ENCODE measurements around the gene SLC35A2. TPM values are rescaled to one million over a fixed set of nuclear protein-coding genes. Genes with fewer than 3 reads are reported as not detected.
A peak's percentile ranks its signal among the peaks of the same experiment; 100 is the strongest.

The SLC35A2 gene
- total and polyA plus RNA-seq, 3 experiments from 2014 or later, result 13.2 to 27.2 (median 27.1) TPM

DNA sequence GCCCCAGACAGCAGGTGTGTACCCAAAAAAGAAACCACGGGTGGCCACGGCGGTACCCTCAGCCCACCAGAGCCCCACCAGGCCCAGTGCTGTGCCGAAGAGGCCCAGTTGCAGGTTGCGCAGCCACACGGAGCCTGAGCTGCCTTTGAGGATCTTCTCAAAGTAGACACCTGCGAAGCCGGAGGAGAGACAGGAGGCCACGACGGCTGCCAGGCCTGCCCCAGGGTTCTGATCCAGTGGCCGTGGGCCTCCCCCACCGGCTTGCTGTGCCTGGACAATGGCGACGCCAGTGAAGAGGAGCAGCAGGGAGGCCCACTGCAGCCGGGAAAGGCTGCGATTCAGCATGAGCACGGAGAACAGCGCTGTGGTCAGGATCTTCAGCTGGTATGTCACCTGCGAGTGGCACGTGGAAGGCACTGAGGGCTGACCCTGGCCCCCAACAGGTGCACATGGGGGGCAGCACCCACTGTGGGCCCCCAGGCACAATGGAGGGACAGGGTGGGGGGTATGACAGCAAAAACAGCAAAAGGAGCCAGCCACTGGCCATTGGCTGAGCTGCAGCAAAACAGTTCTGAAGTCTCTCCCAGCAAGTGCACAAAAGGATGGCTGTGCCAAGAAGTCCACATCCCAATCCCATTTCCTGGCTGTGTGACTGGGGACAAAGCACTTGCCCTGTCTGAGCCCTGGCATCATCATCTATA is 6.2 kb downstream of the SLC35A2 start:
- ChIA-PET CTCF (no interaction called here), POLR2A (no interaction called here)
- Mint-ChIP-seq H3K27me3 (peaks cover 0 to 6% of the 10 kb centered on the region in 2 donors), H3K36me3 (peaks cover 0 to 62% (median 3%) of the 10 kb centered on the region in 3 donors), H3K27ac (no peak overlapping the region), H3K4me3 (no peak overlapping the region), H3K9me3 (no peaks in the 10 kb centered on the region), H3K4me1 (peaks cover 0 to 2% (median 2%) of the 10 kb centered on the region in 3 donors)
- no peak overlapping the region for H3K4me3 ChIP-seq (ENCODE audit: low read length)
- DNase-seq, result no peak
- no peaks in the 10 kb centered on the region for H3K27me3 ChIP-seq (ENCODE audit: insufficient read depth, low read length, poor library complexity, severe bottlenecking)
- H3K4me1 ChIP-seq (ENCODE audit: insufficient read depth, low read length), result peaks cover 1% of the 10 kb centered on the region
- H3K9me3 ChIP-seq (ENCODE audit: low read length), result no peaks in the 10 kb centered on the region
- H3K27ac ChIP-seq (ENCODE audit: low read depth, low read length), result no peak overlapping the region
- peaks cover 3% of the 10 kb centered on the region for H3K36me3 ChIP-seq (ENCODE audit: insufficient read depth, low read length)

DNA sequence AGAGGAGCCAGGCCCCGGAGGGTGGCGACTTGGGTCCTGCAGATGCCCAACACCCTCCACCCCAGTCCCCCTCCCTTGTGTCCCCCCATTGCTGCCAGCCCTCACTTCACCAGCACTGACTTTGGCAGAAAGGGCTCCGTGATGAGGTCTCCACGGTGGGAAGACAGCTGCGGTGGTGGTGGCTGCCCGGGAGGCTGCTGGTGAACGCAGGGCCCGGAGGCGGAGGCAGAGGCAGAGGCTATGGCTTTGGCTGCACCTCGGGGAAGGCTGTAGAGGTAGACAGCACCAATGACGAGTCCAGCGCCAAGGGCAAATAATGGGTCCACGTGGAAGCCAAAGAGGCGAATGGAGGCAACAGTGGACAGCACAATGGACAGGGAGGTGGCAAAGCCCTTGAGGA is 6.8 kb downstream of the SLC35A2 start:
- Mint-ChIP-seq H3K36me3 (peaks cover 0 to 64% (median 3%) of the 10 kb centered on the region in 3 donors), H3K27ac (no peak overlapping the region), H3K27me3 (peaks cover 0 to 6% of the 10 kb centered on the region in 2 donors), H3K9me3 (no peaks in the 10 kb centered on the region), H3K4me3 (no peak overlapping the region), H3K4me1 (peaks cover 0 to 2% (median 2%) of the 10 kb centered on the region in 3 donors)
- Histone ChIP-seq H3K27ac (ENCODE audit: low read depth, low read length) (no peak overlapping the region), H3K9me3 (ENCODE audit: low read length) (no peaks in the 10 kb centered on the region), H3K36me3 (ENCODE audit: insufficient read depth, low read length) (peaks cover 3% of the 10 kb centered on the region), H3K4me3 (ENCODE audit: low read length) (no peak overlapping the region), H3K27me3 (ENCODE audit: insufficient read depth, low read length, poor library complexity, severe bottlenecking) (no peaks in the 10 kb centered on the region), H3K4me1 (ENCODE audit: insufficient read depth, low read length) (peaks cover 2% of the 10 kb centered on the region)
- POLR2A ChIA-PET, result no interaction called here
- CTCF ChIA-PET, result no interaction called here
- DNase-seq, result no peak

DNA sequence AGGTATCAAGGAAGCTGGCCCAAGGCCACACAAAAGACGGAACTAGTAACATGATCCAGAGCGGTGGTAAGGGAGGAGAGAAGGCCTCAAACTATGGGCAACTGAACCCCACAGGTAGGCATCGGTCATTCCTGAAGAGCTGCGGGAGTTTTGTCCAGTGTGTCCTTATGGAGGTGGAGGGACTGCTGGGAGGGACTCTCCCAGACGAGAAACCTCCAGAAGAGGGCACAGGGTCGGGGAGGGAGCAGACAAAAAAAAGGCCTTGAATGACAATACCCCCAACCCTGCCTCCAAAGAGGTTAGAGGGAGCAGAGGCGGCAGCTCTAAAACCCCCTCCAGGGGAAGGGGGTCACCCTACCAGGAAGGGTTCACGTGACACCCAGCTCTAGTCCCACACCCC is 7.3 kb downstream of the SLC35A2 start:
- POLR2A ChIA-PET, result no interaction called here

DNA sequence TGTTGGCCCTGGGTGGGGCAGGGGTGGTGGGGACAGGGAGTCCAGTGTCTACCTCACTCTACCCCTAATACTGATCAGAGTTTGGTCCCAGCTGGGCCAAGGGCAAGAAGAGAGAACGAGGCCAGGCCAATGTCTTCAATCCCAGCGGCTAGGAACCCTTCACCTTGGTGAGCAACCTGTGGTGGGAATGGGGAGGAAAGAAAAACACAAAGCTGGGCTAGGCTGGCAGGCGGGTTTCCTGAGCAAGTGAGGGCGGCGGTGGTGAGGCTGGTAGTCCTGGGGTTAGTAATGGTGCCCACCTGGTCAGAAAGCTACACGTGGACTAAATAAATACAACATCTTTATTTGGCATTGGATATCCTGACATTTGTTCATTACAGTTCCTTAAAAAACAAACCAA is 8.2 kb downstream of the SLC35A2 start:
- no peak overlapping the region for H3K27ac ChIP-seq (ENCODE audit: low read depth, low read length)
- peaks cover 3% of the 10 kb centered on the region for H3K36me3 ChIP-seq (ENCODE audit: insufficient read depth, low read length)
- CTCF ChIA-PET, result interaction anchor here (0.8 kb wide), 2 partner anchors 9 to 12 kb away, joined by 3 read pairs; no protein-coding TSS in a partner anchor
- DNase-seq, result no peak
- no peaks in the 10 kb centered on the region for H3K9me3 Mint-ChIP-seq
- peak overlapping the region in 1 of 7 donors; percentile 20 for H3K4me3 Mint-ChIP-seq
- H3K4me3 ChIP-seq (ENCODE audit: low read length), result no peak overlapping the region
- POLR2A ChIA-PET, result interaction anchor here (3.1 kb wide), 1 partner anchor 9 kb away, joined by 9 read pairs; no protein-coding TSS in a partner anchor
- peaks cover 3 to 13% (median 5%) of the 10 kb centered on the region in 3 donors for H3K4me1 Mint-ChIP-seq
- H3K27ac Mint-ChIP-seq, result peak overlapping the region in 1 of 8 donors; percentile 67
- peaks cover 0 to 6% of the 10 kb centered on the region in 2 donors for H3K27me3 Mint-ChIP-seq
- H3K36me3 Mint-ChIP-seq, result peaks cover 0 to 58% (median 3%) of the 10 kb centered on the region in 3 donors
- H3K4me1 ChIP-seq (ENCODE audit: insufficient read depth, low read length), result peaks cover 15% of the 10 kb centered on the region
- no peaks in the 10 kb centered on the region for H3K27me3 ChIP-seq (ENCODE audit: insufficient read depth, low read length, poor library complexity, severe bottlenecking)
- no peaks in the 10 kb centered on the region for H3K9me3 ChIP-seq (ENCODE audit: low read length)

More for the DNA sequence above, 7.3 kb downstream of the SLC35A2 start:
- Mint-ChIP-seq H3K27me3 (peaks cover 0 to 6% of the 10 kb centered on the region in 2 donors), H3K4me3 (peak overlapping the region in 1 of 7 donors; percentile 74), H3K9me3 (no peaks in the 10 kb centered on the region), H3K27ac (peak overlapping the region in 2 of 8 donors; percentile 26 to 67), H3K4me1 (peaks cover 0 to 6% (median 2%) of the 10 kb centered on the region in 3 donors), H3K36me3 (peaks cover 0 to 63% (median 3%) of the 10 kb centered on the region in 3 donors)
- no peaks in the 10 kb centered on the region for H3K9me3 ChIP-seq (ENCODE audit: low read length)
- CTCF ChIA-PET, result no interaction called here
- no peaks in the 10 kb centered on the region for H3K27me3 ChIP-seq (ENCODE audit: insufficient read depth, low read length, poor library complexity, severe bottlenecking)
- H3K36me3 ChIP-seq (ENCODE audit: insufficient read depth, low read length), result peaks cover 3% of the 10 kb centered on the region
- H3K27ac ChIP-seq (ENCODE audit: low read depth, low read length), result no peak overlapping the region
- no peak for DNase-seq
- peaks cover 7% of the 10 kb centered on the region for H3K4me1 ChIP-seq (ENCODE audit: insufficient read depth, low read length)
- no peak overlapping the region for H3K4me3 ChIP-seq (ENCODE audit: low read length)

DNA sequence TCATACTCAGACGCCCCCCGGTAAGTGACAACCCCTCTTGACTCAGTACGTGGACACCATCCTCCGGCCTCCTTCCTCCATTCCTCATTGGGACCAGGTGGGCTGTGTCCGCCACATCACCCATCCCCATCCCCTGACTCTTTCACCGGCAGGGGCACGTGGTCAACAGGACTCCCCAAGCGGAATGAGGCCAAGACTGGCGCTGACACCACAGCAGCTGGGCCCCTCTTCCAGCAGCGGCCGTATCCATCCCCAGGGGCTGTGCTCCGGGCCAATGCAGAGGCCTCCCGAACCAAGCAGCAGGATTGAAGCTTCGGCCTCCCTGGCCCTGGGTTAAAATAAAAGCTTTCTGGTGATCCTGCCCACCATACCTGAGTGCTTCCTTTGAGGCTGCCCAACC is 8.7 kb downstream of the SLC35A2 start:
- Histone ChIP-seq H3K36me3 (ENCODE audit: insufficient read depth, low read length) (peaks cover 3% of the 10 kb centered on the region), H3K27ac (ENCODE audit: low read depth, low read length) (no peak overlapping the region), H3K4me3 (ENCODE audit: low read length) (no peak overlapping the region), H3K4me1 (ENCODE audit: insufficient read depth, low read length) (peaks cover 16% of the 10 kb centered on the region), H3K9me3 (ENCODE audit: low read length) (no peaks in the 10 kb centered on the region), H3K27me3 (ENCODE audit: insufficient read depth, low read length, poor library complexity, severe bottlenecking) (no peaks in the 10 kb centered on the region)
- Mint-ChIP-seq H3K9me3 (no peaks in the 10 kb centered on the region), H3K27me3 (peaks cover 0 to 6% of the 10 kb centered on the region in 2 donors), H3K27ac (peak overlapping the region in 1 of 8 donors; percentile 70), H3K36me3 (peaks cover 0 to 57% (median 3%) of the 10 kb centered on the region in 3 donors), H3K4me3 (peak overlapping the region in 1 of 7 donors; percentile 20), H3K4me1 (peaks cover 8 to 16% (median 8%) of the 10 kb centered on the region in 3 donors)
- CTCF ChIA-PET, result interaction anchor here (0.8 kb wide), 2 partner anchors 8 to 11 kb away, joined by 3 read pairs; no protein-coding TSS in a partner anchor
- no peak for DNase-seq
- POLR2A ChIA-PET, result interaction anchor here (3.1 kb wide), 1 partner anchor 10 kb away, joined by 9 read pairs; no protein-coding TSS in a partner anchor

DNA sequence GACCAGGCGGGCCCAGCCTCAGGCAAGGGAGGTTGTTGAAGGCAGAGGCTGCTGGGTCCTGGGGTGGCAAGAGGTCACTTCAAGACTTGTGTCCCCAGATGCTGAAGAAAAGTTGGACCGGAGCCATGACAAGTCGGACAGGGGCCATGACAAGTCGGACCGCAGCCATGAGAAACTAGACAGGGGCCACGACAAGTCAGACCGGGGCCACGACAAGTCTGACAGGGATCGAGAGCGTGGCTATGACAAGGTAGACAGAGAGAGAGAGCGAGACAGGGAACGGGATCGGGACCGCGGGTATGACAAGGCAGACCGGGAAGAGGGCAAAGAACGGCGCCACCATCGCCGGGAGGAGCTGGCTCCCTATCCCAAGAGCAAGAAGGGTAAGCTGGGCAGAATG is 9.3 kb downstream of the SLC35A2 start:
- no peak overlapping the region for H3K4me3 Mint-ChIP-seq
- no peak for DNase-seq
- peaks cover 0 to 6% of the 10 kb centered on the region in 2 donors for H3K27me3 Mint-ChIP-seq
- no peak overlapping the region for H3K4me3 ChIP-seq (ENCODE audit: low read length)
- no peaks in the 10 kb centered on the region for H3K9me3 ChIP-seq (ENCODE audit: low read length)
- peak overlapping the region in 1 of 8 donors; percentile 78 for H3K27ac Mint-ChIP-seq
- peaks cover 0 to 62% (median 3%) of the 10 kb centered on the region in 3 donors for H3K36me3 Mint-ChIP-seq
- H3K4me1 Mint-ChIP-seq, result peaks cover 8 to 16% (median 11%) of the 10 kb centered on the region in 3 donors
- no peaks in the 10 kb centered on the region for H3K27me3 ChIP-seq (ENCODE audit: insufficient read depth, low read length, poor library complexity, severe bottlenecking)
- ChIA-PET POLR2A (interaction anchor here (3.1 kb wide), 1 partner anchor 10 kb away, joined by 9 read pairs; no protein-coding TSS in a partner anchor), CTCF (no interaction called here)
- H3K27ac ChIP-seq (ENCODE audit: low read depth, low read length), result no peak overlapping the region
- no peaks in the 10 kb centered on the region for H3K9me3 Mint-ChIP-seq
- H3K4me1 ChIP-seq (ENCODE audit: insufficient read depth, low read length), result peaks cover 16% of the 10 kb centered on the region
- peaks cover 3% of the 10 kb centered on the region for H3K36me3 ChIP-seq (ENCODE audit: insufficient read depth, low read length)

DNA sequence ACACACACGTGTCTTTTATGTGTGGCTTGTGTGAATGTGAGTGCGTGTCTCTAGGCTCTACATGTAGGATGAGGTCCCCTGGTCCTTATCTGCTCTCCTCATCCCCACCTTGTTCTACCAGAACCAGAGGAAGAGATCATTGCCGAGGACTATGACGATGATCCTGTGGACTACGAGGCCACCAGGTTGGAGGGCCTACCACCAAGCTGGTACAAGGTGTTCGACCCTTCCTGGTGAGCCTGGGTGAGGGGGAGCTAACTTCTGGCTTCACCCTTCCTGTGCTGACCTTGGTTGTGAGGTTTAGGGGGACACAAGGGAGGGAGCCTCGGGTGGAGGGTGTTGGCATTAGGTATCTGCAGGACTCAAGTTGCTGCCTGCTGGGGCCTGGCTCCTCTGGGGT is 10.4 kb downstream of the SLC35A2 start:
- Histone ChIP-seq H3K36me3 (ENCODE audit: insufficient read depth, low read length) (peaks cover 3% of the 10 kb centered on the region), H3K4me1 (ENCODE audit: insufficient read depth, low read length) (peaks cover 24% of the 10 kb centered on the region), H3K4me3 (ENCODE audit: low read length) (no peak overlapping the region), H3K27me3 (ENCODE audit: insufficient read depth, low read length, poor library complexity, severe bottlenecking) (no peaks in the 10 kb centered on the region), H3K9me3 (ENCODE audit: low read length) (no peaks in the 10 kb centered on the region), H3K27ac (ENCODE audit: low read depth, low read length) (no peak overlapping the region)
- H3K27me3 Mint-ChIP-seq, result peaks cover 0 to 3% of the 10 kb centered on the region in 2 donors
- H3K4me3 Mint-ChIP-seq, result no peak overlapping the region
- ChIA-PET POLR2A (interaction anchor here (3.1 kb wide), 1 partner anchor 11 kb away, joined by 9 read pairs; no protein-coding TSS in a partner anchor), CTCF (interaction anchor here (1.1 kb wide), 1 partner anchor 11 kb away, joined by 3 read pairs; the partner anchor contains the start of gene SLC35A2)
- H3K36me3 Mint-ChIP-seq, result peaks cover 0 to 62% (median 3%) of the 10 kb centered on the region in 3 donors
- H3K9me3 Mint-ChIP-seq, result no peaks in the 10 kb centered on the region
- H3K4me1 Mint-ChIP-seq, result peaks cover 18 to 26% (median 18%) of the 10 kb centered on the region in 3 donors
- no peak for DNase-seq
- peak overlapping the region in 1 of 8 donors; percentile 47 for H3K27ac Mint-ChIP-seq

DNA sequence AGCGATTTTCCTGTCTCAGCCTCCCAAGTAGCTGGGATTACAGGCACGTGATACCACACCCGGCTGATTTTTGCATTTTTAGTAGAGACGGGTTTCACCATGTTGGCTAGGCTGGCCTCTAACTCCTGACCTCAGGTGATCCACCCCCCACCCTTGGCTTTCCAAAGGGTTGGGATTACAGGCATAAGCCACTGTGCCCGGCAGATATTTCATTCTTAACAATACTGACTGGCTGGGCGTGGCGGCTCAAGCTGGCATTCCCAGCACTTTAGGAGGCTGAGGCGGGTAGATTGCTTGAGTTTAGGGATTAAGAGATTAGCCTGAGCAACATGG is 12.4 kb downstream of the SLC35A2 start:
- ChIA-PET POLR2A (no interaction called here), CTCF (interaction anchor here (1.3 kb wide), 1 partner anchor 47 kb away, joined by 5 read pairs; no protein-coding TSS in a partner anchor)
- peaks cover 3% of the 10 kb centered on the region for H3K36me3 ChIP-seq (ENCODE audit: insufficient read depth, low read length)
- Mint-ChIP-seq H3K27me3 (peaks cover 0 to 4% of the 10 kb centered on the region in 2 donors), H3K27ac (peak overlapping the region in 2 of 8 donors; percentile 70 to 85), H3K36me3 (peaks cover 0 to 58% (median 3%) of the 10 kb centered on the region in 3 donors), H3K9me3 (no peaks in the 10 kb centered on the region), H3K4me3 (peak overlapping the region in 1 of 7 donors; percentile 66), H3K4me1 (peaks cover 18 to 38% (median 25%) of the 10 kb centered on the region in 3 donors)
- peak overlapping the region; percentile 93 for H3K27ac ChIP-seq (ENCODE audit: low read depth, low read length)
- H3K9me3 ChIP-seq (ENCODE audit: low read length), result no peaks in the 10 kb centered on the region
- no peaks in the 10 kb centered on the region for H3K27me3 ChIP-seq (ENCODE audit: insufficient read depth, low read length, poor library complexity, severe bottlenecking)
- H3K4me3 ChIP-seq (ENCODE audit: low read length), result no peak overlapping the region
- no peak for DNase-seq
- H3K4me1 ChIP-seq (ENCODE audit: insufficient read depth, low read length), result peaks cover 24% of the 10 kb centered on the region

All from CD8-positive, alpha-beta memory T cell (primary cell).